ENCODE measurements around the gene TCF25. TPM values are rescaled to one million over a fixed set of nuclear protein-coding genes. Genes with fewer than 3 reads are reported as not detected.

TCF25 gene
- total RNA-seq, 1 experiment from 2014 or later, result 298 TPM

GRCh38 chr16:89922884-89923639, 49.7 kb downstream of the TCF25 start, which contains the start of gene TUBB3:
TUBB3 (plus strand) TSS chr16:89923342; CDS start chr16:89923402, 60 bp downstream.
- POLR2A ChIA-PET (ENCODE audit: unreplicated experiment), result interaction anchor here (0.7 to 1.2 kb wide), 5 partner anchors 44 to 100 kb away, joined by 3 to 9 read pairs (median 4); partner anchors contain the start of gene TCF25

GRCh38 chr16:89923640-89924296, 50.4 kb downstream of the TCF25 start:
- ChIA-PET CTCF (no interaction called here), POLR2A (ENCODE audit: unreplicated experiment) (no interaction called here)
- no peak for DNase-seq
- Histone ChIP-seq H3K4me3 (peak overlapping the region; percentile 72; the same call in 1 of the 2 replicates), H2AFZ (peak overlapping the region; percentile 28; the same call in 1 of the 2 replicates), H3K36me3 (ENCODE audit: low read depth) (no peaks in the 10 kb centered on the region), H3K4me1 (replicated peaks; ENCODE audit: insufficient read depth) (peaks cover 32% of the 10 kb centered on the region), H3K27me3 (ENCODE audit: insufficient read depth, low read depth) (no peaks in the 10 kb centered on the region), H4K20me1 (ENCODE audit: insufficient read depth) (peaks cover 7% of the 10 kb centered on the region; the same call in 1 of the 2 replicates), H3F3A (ENCODE audit: insufficient read depth, low read depth) (peaks cover 27% of the 10 kb centered on the region; the same call in 1 of the 2 replicates), H3K9me3 (ENCODE audit: insufficient read depth, low read depth) (no peaks in the 10 kb centered on the region), H3K4me2 (peak overlapping the region; percentile 97), H3K79me2 (ENCODE audit: low read depth) (no peaks in the 10 kb centered on the region), H3K9me2 (ENCODE audit: insufficient read depth) (no peaks in the 10 kb centered on the region), H3K27ac (no peak overlapping the region)
- TSS peak; percentile 39 for BruUV-seq (replicated peaks)
- intact Hi-C loops (cut with micrococcal nuclease; ENCODE audit: unreplicated experiment), result loop anchor here (5.0 to 10.0 kb wide), 2 partner anchors 121 to 221 kb away; partner anchors contain the start of gene SPATA2L
- no peak for TF ChIP-seq CTCF (conservative IDR thresholded peaks at IDR 0.05)
- no peak for TF ChIP-seq EZH2 (IDR thresholded peaks at IDR 0.05; ENCODE audit: low read depth)

More at GRCh38 chr16:89922884-89923639, 49.7 kb downstream of the TCF25 start, which contains the start of gene TUBB3:
- peak in 1 of 2 experiments; percentile 89 for DNase-seq
- no peaks in the 10 kb centered on the region for H3K36me3 ChIP-seq (ENCODE audit: low read depth)
- H3K79me2 ChIP-seq (ENCODE audit: low read depth), result no peaks in the 10 kb centered on the region
- peaks cover 27% of the 10 kb centered on the region; the same call in 1 of the 2 replicates for H3F3A ChIP-seq (ENCODE audit: insufficient read depth, low read depth)
- CTCF ChIA-PET, result interaction anchor here (0.7 to 0.9 kb wide), 3 partner anchors 50 to 97 kb away, joined by 3 to 4 read pairs (median 3); no protein-coding TSS in a partner anchor
- peak within 1 kb of the TSS; percentile 79 for H2AFZ ChIP-seq
- H3K27ac ChIP-seq, result peak within 1 kb of the TSS; percentile 84
- H3K9me3 ChIP-seq (ENCODE audit: insufficient read depth, low read depth), result no peaks in the 10 kb centered on the region
- peak within 1 kb of the TSS; percentile 72 for H3K4me3 ChIP-seq
- no peaks in the 10 kb centered on the region for H3K9me2 ChIP-seq (ENCODE audit: insufficient read depth)
- H3K4me1 ChIP-seq (replicated peaks; ENCODE audit: insufficient read depth), result peaks cover 38% of the 10 kb centered on the region
- BruUV-seq (replicated peaks), result no TSS peak
- peak within 1 kb of the TSS; percentile 97 for H3K4me2 ChIP-seq
- intact Hi-C loops (cut with micrococcal nuclease; ENCODE audit: unreplicated experiment), result loop anchor here (5.0 to 10.0 kb wide), 2 partner anchors 122 to 221 kb away; partner anchors contain the start of gene SPATA2L
- no peaks in the 10 kb centered on the region for H3K27me3 ChIP-seq (ENCODE audit: insufficient read depth, low read depth)
- TF ChIP-seq EZH2 (IDR thresholded peaks at IDR 0.05; ENCODE audit: low read depth) (no peak), CTCF (conservative IDR thresholded peaks at IDR 0.05) (no peak)
- peaks cover 7% of the 10 kb centered on the region; the same call in 1 of the 2 replicates for H4K20me1 ChIP-seq (ENCODE audit: insufficient read depth)

- TF ChIP-seq CTCF (conservative IDR thresholded peaks at IDR 0.05) (no peak), EZH2 (IDR thresholded peaks at IDR 0.05; ENCODE audit: low read depth) (no peak)
- Histone ChIP-seq H3K27me3 (ENCODE audit: insufficient read depth, low read depth) (no peaks in the 10 kb centered on the region), H3K27ac (no peak overlapping the region), H3K4me1 (replicated peaks; ENCODE audit: insufficient read depth) (peaks cover 32% of the 10 kb centered on the region), H3F3A (ENCODE audit: insufficient read depth, low read depth) (peaks cover 21% of the 10 kb centered on the region; the same call in 1 of the 2 replicates), H2AFZ (no peak overlapping the region), H3K9me2 (ENCODE audit: insufficient read depth) (no peaks in the 10 kb centered on the region), H3K4me2 (no peak overlapping the region), H3K9me3 (ENCODE audit: insufficient read depth, low read depth) (no peaks in the 10 kb centered on the region), H3K4me3 (no peak overlapping the region), H3K79me2 (ENCODE audit: low read depth) (no peaks in the 10 kb centered on the region), H4K20me1 (ENCODE audit: insufficient read depth) (peaks cover 7% of the 10 kb centered on the region; the same call in 1 of the 2 replicates), H3K36me3 (ENCODE audit: low read depth) (no peaks in the 10 kb centered on the region)
- no peak for DNase-seq
- BruUV-seq (replicated peaks), result no TSS peak
- intact Hi-C loops (cut with micrococcal nuclease; ENCODE audit: unreplicated experiment), result loop anchor here (5.0 to 10.0 kb wide), 2 partner anchors 120 to 222 kb away; partner anchors contain the start of gene SPATA2L
- ChIA-PET CTCF (no interaction called here), POLR2A (ENCODE audit: unreplicated experiment) (no interaction called here)
Measured at GRCh38 chr16:89924297-89924924, 51.0 kb downstream of the TCF25 start.

Measured in PC-9 (cell line).